H1 (cell line): ENCODE data around the gene GBF1.

Experiments
- CTCF ChIP-seq, 3 experiments: IDR thresholded peaks; 1 replicate in 2 of 3; 2 replicates in 1 of 3; pipeline versions ENCODE4 v1.5.1 to v1.6.1; 2011; ENCODE audit warnings: low read length in 3 of 3, mild to moderate bottlenecking in 3 of 3, inconsistent platforms in 2 of 3, low read depth in 1 of 3, moderate library complexity in 1 of 3; ENCODE audit not compliant: insufficient read depth in 1 of 3; ENCODE audit errors: control extremely low read depth in 1 of 3
- HDAC6 ChIP-seq: IDR thresholded peaks from one replicate; pipeline ENCODE4 v1.7.1; 2012; ENCODE audit warnings: low read depth, mild to moderate bottlenecking, inconsistent platforms, low read length, moderate library complexity
- NANOG ChIP-seq: IDR thresholded peaks from 2 replicates; pipeline ENCODE4 v1.6.1; 2011; ENCODE audit warnings: low read length, low read depth, mild to moderate bottlenecking, inconsistent platforms; ENCODE audit not compliant: insufficient read depth, poor library complexity, severe bottlenecking
- POLR2A ChIP-seq, 2 experiments: IDR thresholded peaks; 1 replicate in 1 of 2; 2 replicates in 1 of 2; pipeline ENCODE4 v1.6.1; 2011; ENCODE audit warnings: low read depth in 2 of 2, low read length in 2 of 2, mild to moderate bottlenecking in 2 of 2; ENCODE audit errors: control extremely low read depth in 1 of 2
- SRF ChIP-seq: IDR thresholded peaks from 2 replicates; pipeline ENCODE4 v1.6.1; 2011; ENCODE audit warnings: mild to moderate bottlenecking, low read depth, low read length, moderate library complexity
- YY1 ChIP-seq: IDR thresholded peaks from 2 replicates; pipeline ENCODE4 v1.6.1; 2011; ENCODE audit warnings: low read depth, mild to moderate bottlenecking, low read length
- TF ChIP-seq, protein P1 (sequence below): IDR thresholded peaks from 2 replicates; pipeline ENCODE4 v1.6.1; 2012; ENCODE audit warnings: inconsistent platforms

DNA sequence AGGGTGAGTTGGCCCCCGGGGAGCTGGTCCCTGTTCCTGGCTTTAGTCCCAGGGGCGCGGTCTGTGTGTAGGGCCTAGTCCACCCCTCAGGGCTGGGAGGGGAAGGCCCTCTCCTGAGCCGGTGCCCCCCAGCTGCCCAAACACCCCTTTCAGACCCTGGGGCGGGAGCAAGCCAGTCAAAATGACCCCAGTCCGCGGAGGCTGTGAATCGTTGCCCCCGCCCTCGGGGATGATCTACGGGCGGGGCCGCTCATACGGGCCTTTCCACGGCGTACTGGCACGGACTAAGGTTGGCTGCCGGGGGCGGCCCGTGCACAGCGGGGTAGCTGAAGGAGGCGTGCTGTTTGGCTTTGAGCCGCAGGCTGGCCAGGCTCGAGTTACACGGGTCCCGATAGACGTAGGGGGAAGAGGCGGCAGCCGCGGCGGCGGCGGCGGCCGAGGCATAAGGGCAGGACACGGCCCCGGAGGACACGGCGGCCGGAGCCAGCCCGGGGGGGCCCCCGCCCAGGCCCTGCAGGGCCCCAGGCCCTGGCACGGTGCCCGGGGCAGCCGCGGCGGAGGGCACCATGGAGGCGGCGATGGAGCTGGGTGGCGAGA is 15.0 kb upstream of the GBF1 start:
- TF ChIP-seq POLR2A (IDR thresholded peaks at IDR 0.05; ENCODE audit: control extremely low read depth in 1 of 2, low read depth in 2 of 2, low read length in 2 of 2) (no peak), HDAC6 (no peak), NANOG (no peak), CTCF (IDR thresholded peaks at IDR 0.05; ENCODE audit: control extremely low read depth in 1 of 3, insufficient read depth in 1 of 3, low read depth in 1 of 3, low read length in 3 of 3) (no peak), YY1 (no peak), SRF (no peak)
- TF ChIP-seq, protein P1, sequence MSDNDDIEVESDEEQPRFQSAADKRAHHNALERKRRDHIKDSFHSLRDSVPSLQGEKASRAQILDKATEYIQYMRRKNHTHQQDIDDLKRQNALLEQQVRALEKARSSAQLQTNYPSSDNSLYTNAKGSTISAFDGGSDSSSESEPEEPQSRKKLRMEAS: no peak; the same call in 1 of the 2 replicates
